GM19193 (cell line): ENCODE measurements around the gene ZNF775.

Source experiments
- POLR2A ChIP-seq: IDR thresholded peaks from 4 replicates; pipeline ENCODE4 v1.6.1; 2011; ENCODE audit not compliant: insufficient read depth, insufficient read length; ENCODE audit errors: extremely low read depth

ZNF775 gene

DNA sequence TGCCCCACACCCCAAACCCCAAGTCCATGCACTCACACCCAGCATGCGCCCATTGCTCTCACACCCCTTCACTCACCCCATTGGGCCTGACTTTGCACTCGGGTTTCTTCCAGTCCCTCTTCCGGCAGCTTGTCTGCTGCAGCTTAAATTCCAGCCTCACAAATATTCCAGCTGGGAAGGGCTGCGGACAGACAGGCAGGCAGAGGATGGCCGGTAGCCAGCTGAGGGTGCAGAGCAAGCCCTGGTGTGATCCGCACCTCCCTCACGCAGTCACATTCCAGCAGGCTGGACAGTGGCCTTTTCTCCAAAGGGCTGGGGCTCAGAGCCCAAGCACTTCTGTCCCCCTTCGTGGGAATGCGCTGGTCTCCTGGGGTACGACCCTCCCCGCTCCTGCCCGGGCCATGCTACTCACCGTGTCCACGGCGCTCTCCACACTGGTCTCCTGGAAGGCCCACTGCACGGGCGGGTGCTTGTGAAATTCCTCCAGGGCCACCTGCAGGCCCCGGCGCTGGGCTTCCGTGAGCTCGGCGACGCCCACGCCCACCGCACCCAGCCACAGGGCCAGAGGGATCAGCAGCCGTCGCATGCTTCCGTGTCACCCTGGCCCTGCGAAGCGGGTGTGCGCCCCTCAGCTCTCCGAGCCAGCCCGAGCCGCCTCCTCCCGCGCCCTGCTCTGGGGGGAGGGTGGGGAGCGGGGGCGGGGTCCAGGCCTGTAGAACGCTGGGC lies 38.9 kb upstream of the ZNF775 start:
- no peak for TF ChIP-seq POLR2A

- no peak for TF ChIP-seq POLR2A
Measured at GRCh38 chr7:150340875-150341262, 38.3 kb upstream of the ZNF775 start.

DNA sequence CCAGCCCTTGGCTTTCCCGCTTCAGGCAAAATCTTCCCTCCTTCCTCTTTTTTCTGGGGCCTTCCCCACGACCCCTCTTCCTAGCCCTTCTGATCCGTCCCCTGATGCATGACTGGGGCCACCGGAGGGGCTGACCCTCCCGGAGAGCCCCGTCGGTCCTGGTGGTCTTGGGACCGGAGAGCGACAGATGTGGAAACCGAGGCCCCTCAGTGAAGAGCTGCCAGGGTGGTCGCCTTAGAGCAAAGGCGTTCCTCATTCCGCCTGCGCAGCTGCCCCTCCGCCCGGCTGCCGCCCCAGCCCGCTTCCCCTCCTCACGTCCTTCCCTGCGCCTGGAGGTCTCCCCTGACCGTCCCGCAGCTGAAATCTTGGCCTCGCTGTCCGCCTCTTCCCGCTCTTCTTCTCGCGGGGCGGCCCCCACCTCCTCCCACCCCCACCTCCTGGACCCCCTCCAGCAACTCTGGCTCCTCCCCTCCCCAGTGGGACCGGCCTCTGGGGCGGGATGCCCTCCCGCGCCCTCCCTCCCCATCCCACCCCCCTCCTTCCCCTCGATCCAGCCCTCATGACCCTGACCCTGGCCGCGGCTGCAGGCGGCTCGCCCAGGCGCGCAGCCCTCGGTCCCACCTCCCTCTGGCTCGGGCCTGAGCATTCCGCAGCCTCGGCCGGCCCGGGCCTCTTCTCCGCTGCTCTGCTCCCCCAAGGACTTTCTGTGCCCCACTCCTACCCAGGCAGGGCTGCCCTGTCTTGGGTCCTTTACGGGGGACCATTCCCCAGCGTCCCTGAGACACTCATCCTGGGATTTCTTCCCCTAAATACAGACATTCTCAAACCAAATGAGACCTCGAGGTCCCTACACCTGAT lies 37.6 kb upstream of the ZNF775 start, which contains the start of gene RARRES2:
Gene RARRES2 (minus strand): TSS at position 367 of the 858 bp plus-strand sequence. CDS start 1,020 bp downstream, outside the sequence.
- TF ChIP-seq POLR2A: no peak

DNA sequence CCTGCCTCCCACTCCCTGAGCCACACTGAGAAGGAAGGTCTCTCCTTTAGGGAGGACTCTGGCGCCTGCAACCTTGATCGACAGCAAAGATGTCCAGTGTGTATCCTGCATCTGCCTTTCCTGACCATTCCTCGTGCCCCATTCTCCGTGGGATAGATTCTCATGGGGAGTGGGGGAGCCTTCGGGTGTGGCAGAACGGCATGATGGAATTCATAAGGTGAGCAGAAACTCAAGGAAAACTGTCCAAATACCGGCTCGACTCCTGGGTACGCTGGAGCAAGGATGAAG lies 37.1 kb upstream of the ZNF775 start:
- TF ChIP-seq POLR2A: no peak

- TF ChIP-seq POLR2A: no peak
Measured at GRCh38 chr7:150343225-150343624, 35.9 kb upstream of the ZNF775 start.

DNA sequence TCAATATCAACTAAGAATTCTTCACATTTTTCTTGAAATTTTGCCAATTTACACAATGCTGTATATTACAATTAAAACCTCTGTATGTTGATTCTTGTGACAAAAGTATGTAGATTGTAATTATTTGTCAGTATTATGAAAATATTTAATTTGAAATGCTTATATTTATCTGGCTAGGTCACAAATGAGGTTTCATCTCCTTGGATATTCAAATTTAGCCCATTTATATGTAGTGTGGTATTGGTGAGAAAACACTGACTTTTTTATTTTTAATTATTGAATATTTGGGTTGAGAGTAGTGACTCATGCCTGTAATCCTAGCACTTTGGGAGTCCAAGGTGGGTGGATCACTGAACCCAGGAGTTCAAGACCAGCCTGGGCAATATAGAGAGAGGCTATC lies 34.8 kb upstream of the ZNF775 start:
- no peak for TF ChIP-seq POLR2A

DNA sequence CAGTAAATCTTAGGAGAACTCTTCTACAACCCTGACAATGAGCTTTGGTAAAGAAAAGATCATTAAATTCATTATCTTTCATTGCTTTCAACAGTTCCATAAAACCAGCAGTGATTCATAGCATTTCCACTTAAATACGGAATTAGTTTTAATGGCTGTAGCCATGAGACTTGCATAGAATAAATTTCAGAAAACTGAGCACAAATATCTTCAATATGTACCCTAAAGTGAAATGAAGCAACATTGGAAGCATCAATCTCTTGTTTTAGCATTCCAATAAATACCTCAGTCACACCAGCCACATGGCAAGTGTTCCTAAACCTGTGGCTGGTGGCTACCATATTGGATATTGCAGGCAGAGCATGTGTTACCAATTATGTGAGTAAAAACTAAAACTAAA lies 34.1 kb upstream of the ZNF775 start:
- no peak for TF ChIP-seq POLR2A

GRCh38 chr7:150346922-150347321 lies 32.2 kb upstream of the ZNF775 start:
- no peak for TF ChIP-seq POLR2A

DNA sequence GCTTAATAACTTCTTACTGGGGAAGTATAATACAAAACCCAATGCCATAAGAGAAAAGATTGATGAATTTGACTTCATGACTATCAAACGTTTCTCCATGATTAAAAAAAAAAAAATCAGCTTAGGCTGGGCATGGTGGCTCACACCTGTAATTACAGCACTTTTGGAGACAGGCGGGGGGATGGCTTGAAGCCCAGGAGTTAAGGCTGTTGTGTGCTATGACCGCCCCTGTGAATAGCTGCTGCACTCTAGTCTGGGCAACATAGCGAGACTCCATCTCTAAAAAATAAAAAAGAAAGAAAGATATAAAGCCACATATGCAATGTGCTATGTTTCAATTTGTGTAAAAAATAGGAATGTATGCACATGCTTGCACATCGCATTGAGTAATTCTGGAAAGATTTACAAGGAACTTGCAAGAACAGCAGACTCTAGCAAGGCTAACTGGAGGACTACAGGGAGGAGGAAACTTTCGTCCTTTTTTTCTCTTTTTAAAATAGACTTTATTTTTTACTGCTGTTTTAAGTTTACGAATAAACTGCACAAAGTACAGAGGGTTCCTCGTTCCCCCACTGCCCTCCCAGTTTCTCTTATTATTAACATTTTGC lies 27.4 kb upstream of the ZNF775 start:
- no peak for TF ChIP-seq POLR2A

DNA sequence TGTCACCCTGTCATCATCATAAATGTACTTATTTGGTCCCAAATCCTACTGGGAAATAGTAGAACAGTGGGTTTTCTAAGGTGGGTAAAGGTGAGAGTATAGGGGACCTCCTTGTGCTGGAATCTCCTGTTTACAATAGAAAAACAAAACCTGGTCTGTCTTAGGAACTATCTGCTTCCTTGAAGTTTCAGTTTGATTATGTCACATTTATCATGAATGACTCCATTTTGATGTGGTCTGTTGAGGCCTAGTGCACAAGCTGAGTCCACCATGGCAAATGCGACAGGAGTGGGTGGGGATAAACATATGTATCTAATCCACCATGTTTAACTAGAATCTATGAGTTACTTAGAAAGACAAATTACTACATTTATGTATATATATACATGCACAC lies 23.5 kb upstream of the ZNF775 start:
- TF ChIP-seq POLR2A: no peak

- TF ChIP-seq POLR2A: no peak
Measured at GRCh38 chr7:150356265-150356897, 22.7 kb upstream of the ZNF775 start.

DNA sequence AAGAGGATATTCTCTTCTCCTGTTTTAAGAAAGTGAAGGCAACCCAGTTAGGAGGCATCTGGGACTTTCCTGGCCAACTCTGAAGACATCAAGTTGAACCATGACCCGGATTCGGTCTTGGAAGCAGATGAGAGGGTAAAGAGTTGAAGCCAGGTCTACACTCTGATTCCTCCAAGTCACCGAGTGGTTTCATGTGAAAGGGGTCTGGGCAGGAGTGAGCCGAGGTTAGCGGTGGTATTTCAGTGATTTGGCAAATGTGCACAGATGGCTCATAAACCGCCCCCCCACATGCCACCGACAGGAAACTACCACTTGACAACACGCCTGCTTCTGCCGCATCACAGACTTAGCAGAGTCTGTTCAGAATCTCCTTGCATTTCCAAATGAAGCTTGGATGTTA lies 21.9 kb upstream of the ZNF775 start:
- no peak for TF ChIP-seq POLR2A

DNA sequence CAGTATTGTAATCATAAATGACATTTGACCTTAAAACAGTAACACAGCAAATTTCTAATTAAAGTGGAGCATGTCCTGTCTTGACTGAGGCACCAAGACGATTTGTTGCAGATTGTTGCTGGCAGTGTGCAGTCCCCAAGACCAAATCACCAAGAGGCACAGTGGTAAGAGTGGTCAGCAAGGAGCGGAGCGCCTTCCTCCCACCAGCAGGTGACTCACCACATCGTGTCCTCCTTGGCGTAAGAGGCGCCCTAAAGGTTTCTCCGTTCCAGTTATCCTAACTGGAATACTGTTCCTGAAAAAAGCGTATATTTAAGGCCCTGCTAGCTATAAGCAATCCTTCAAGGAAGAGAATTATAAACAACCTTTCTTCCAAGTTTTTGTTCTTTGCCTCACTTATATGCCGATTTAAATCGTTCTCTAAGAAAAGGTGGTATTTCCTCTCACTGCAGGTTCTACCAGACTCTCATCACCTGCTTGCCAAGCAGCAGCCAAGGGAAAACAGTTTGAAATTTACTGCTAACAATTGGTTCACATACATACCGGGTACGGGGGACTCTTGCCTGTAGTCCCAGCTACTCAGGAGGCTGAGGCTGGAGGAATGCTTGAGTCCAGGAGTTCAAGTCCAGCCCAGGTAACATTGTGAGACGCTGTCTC lies 21.2 kb upstream of the ZNF775 start:
- TF ChIP-seq POLR2A: no peak

GRCh38 chr7:150358433-150358832 lies 20.7 kb upstream of the ZNF775 start:
- no peak for TF ChIP-seq POLR2A
